Neural cell (in vitro differentiated cells): Measurements from ENCODE around the gene SUMF1. TPM values are rescaled to one million over a fixed set of nuclear protein-coding genes. Genes with fewer than 3 reads are reported as not detected.

ENCODE experiments used
- H2AFZ ChIP-seq: fragments of 200-600, 300-800 bp; sonication (generic), shearing (Covaris generic); 2 replicates; pipeline ENCODE4 v1.6.0; 2014; ENCODE audit warnings: low read depth, mild to moderate bottlenecking, antibody characterized with exemption, low read length, moderate library complexity
- H3F3A ChIP-seq: fragments of 200-600 bp; shearing (Covaris generic); 2 replicates; pipeline ENCODE4 v1.6.1; 2016; ENCODE audit warnings: mild to moderate bottlenecking, moderate library complexity, mixed read lengths, antibody characterized with exemption, low read length; ENCODE audit not compliant: insufficient read depth, poor library complexity, severe bottlenecking
- H3K27ac ChIP-seq: fragments of 200-600, 300-800 bp; sonication (generic), shearing (Covaris generic); 2 replicates; pipeline ENCODE4 v1.5.1; 2014; ENCODE audit warnings: mild to moderate bottlenecking, low read length, moderate library complexity
- H3K27me3 ChIP-seq: fragments of 300-800, 200-600 bp; sonication (generic), shearing (Covaris generic); 2 replicates; pipeline ENCODE4 v1.6.0; 2014; ENCODE audit warnings: mild to moderate bottlenecking, low read depth, low read length, moderate library complexity; ENCODE audit not compliant: insufficient read depth
- H3K36me3 ChIP-seq: fragments of 300-800, 200-600 bp; sonication (generic), shearing (Covaris generic); 2 replicates; pipeline ENCODE4 v1.5.1; 2014; ENCODE audit warnings: mild to moderate bottlenecking, antibody characterized with exemption, low read length, moderate library complexity; ENCODE audit not compliant: insufficient read depth
- H3K4me2 ChIP-seq: fragments of 300-800, 200-600 bp; sonication (generic), shearing (Covaris generic); 2 replicates; pipeline ENCODE4 v1.6.0; 2014; ENCODE audit warnings: mild to moderate bottlenecking, low read length
- H3K4me3 ChIP-seq: fragments of 300-800, 200-600 bp; sonication (generic), shearing (Covaris generic); 2 replicates; pipeline ENCODE4 v1.5.1; 2014; ENCODE audit warnings: mild to moderate bottlenecking, low read length, moderate library complexity
- H3K79me2 ChIP-seq: fragments of 200-600 bp; shearing (Covaris generic); replicated peaks from 2 replicates; pipeline ENCODE4 v1.6.0; 2014; ENCODE audit warnings: mild to moderate bottlenecking, low read length, moderate library complexity; ENCODE audit not compliant: insufficient read depth
- H3K9ac ChIP-seq: fragments of 300-800, 200-600 bp; sonication (generic), shearing (Covaris generic); 2 replicates; pipeline ENCODE4 v1.6.1; 2016; ENCODE audit warnings: mild to moderate bottlenecking, low read length, mixed read lengths
- H3K9me2 ChIP-seq: fragments of 200-600 bp; shearing (Covaris generic); 2 replicates; pipeline ENCODE4 v1.6.1; 2016; ENCODE audit warnings: mild to moderate bottlenecking, low read length, mixed read lengths; ENCODE audit not compliant: insufficient read depth
- H3K9me3 ChIP-seq: fragments of 200-600, 300-800 bp; sonication (generic), shearing (Covaris generic); 2 replicates; pipeline ENCODE4 v1.6.1; 2016; ENCODE audit warnings: mild to moderate bottlenecking, mixed run types, low read length, moderate library complexity, mixed read lengths
- H4K20me1 ChIP-seq: fragments of 200-600 bp; shearing (Covaris generic); 2 replicates; pipeline ENCODE4 v1.6.1; 2016; ENCODE audit warnings: mild to moderate bottlenecking, mixed run types; ENCODE audit not compliant: insufficient read depth
- EP300 ChIP-seq: fragments of 450-650 bp; conservative IDR thresholded peaks from 2 replicates; pipeline ENCODE4 v1.6.1; 2014; ENCODE audit warnings: antibody characterized with exemption, mild to moderate bottlenecking, moderate library complexity; ENCODE audit not compliant: poor library complexity, severe bottlenecking
- EZH2 ChIP-seq: fragments of 200-600, 300-800 bp; shearing (Covaris generic), sonication (generic); IDR thresholded peaks from 2 replicates; pipeline ENCODE4 v1.6.1; 2014; ENCODE audit warnings: antibody characterized with exemption, low read length, borderline replicate concordance, mild to moderate bottlenecking; ENCODE audit not compliant: insufficient read depth, poor library complexity, severe bottlenecking
- MXI1 ChIP-seq: fragments of 450-650 bp; conservative IDR thresholded peaks from 2 replicates; pipeline ENCODE4 v1.6.1; 2014; ENCODE audit warnings: antibody characterized with exemption, mild to moderate bottlenecking; ENCODE audit not compliant: poor library complexity, severe bottlenecking
- POLR2AphosphoS5 ChIP-seq: IDR thresholded peaks from 2 replicates; pipeline ENCODE4 v1.6.1; 2012
- RAD21 ChIP-seq: fragments of 450-650 bp; conservative IDR thresholded peaks from 2 replicates; pipeline ENCODE4 v1.6.1; 2014; ENCODE audit warnings: antibody characterized with exemption, mild to moderate bottlenecking, moderate library complexity
- SMC3 ChIP-seq: fragments of 450-650 bp; conservative IDR thresholded peaks from 2 replicates; pipeline ENCODE4 v1.6.1; 2014; ENCODE audit warnings: antibody characterized with exemption, mild to moderate bottlenecking, moderate library complexity; ENCODE audit not compliant: poor library complexity
- TAF1 ChIP-seq: IDR thresholded peaks from 2 replicates; pipeline ENCODE4 v1.6.1; 2012; ENCODE audit warnings: low read depth
- polyA plus RNA-seq: library from polyadenylated mRNA; depleted of rRNA; stranded (reverse); fragments of >200 nt; gene quantifications from 2 replicates; pipeline ENCODE4 v1.2.3, GENCODE V29; 2014
- TF ChIP-seq, protein P1 (sequence below): fragments of 450-650 bp; IDR thresholded peaks from 2 replicates; pipeline ENCODE4 v1.5.1; 2014; ENCODE audit warnings: antibody characterized with exemption, mild to moderate bottlenecking, moderate library complexity; ENCODE audit not compliant: poor library complexity, severe bottlenecking
- TF ChIP-seq, protein P2 (sequence below): IDR thresholded peaks from 2 replicates; pipeline ENCODE4 v1.6.1; 2012; ENCODE audit warnings: borderline replicate concordance

SUMF1 gene
- polyA plus RNA-seq, 1 donor from 2014 or later = 3.6 TPM

DNA sequence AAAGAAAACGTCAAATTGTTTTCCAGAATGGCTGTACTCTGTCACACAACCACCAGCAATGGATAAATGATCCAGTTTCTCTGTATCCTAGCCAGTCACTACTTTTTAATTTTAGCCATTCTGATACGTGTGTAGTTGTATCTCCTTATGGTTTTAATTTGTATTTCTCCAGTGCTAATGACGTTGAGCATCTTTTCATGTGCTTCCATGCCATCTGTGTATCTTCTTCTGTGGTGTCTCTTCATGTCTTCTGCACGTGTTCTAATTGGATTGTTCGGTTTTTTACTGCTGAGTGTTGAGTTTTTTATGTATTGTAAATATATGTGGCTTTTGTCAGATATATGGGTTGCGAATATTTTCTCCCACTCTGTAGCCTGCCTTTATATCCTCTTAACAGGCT, 81.9 kb downstream of the SUMF1 start:
- no peaks in the 10 kb centered on the region for H3K36me3 ChIP-seq
- no peaks in the 10 kb centered on the region for H4K20me1 ChIP-seq
- no peaks in the 10 kb centered on the region for H3K27me3 ChIP-seq
- H2AFZ ChIP-seq = no peak overlapping the region
- H3K9me3 ChIP-seq = no peaks in the 10 kb centered on the region
- H3K79me2 ChIP-seq = no peaks in the 10 kb centered on the region
- no peak for TF ChIP-seq RAD21
- no peak for TF ChIP-seq SMC3
- no peak for TF ChIP-seq EZH2
- TF ChIP-seq, protein P1, sequence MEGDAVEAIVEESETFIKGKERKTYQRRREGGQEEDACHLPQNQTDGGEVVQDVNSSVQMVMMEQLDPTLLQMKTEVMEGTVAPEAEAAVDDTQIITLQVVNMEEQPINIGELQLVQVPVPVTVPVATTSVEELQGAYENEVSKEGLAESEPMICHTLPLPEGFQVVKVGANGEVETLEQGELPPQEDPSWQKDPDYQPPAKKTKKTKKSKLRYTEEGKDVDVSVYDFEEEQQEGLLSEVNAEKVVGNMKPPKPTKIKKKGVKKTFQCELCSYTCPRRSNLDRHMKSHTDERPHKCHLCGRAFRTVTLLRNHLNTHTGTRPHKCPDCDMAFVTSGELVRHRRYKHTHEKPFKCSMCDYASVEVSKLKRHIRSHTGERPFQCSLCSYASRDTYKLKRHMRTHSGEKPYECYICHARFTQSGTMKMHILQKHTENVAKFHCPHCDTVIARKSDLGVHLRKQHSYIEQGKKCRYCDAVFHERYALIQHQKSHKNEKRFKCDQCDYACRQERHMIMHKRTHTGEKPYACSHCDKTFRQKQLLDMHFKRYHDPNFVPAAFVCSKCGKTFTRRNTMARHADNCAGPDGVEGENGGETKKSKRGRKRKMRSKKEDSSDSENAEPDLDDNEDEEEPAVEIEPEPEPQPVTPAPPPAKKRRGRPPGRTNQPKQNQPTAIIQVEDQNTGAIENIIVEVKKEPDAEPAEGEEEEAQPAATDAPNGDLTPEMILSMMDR = no peak
- TF ChIP-seq POLR2AphosphoS5 = no peak
- no peak for TF ChIP-seq EP300
- TF ChIP-seq MXI1 = no peak
- TF ChIP-seq, protein P2, sequence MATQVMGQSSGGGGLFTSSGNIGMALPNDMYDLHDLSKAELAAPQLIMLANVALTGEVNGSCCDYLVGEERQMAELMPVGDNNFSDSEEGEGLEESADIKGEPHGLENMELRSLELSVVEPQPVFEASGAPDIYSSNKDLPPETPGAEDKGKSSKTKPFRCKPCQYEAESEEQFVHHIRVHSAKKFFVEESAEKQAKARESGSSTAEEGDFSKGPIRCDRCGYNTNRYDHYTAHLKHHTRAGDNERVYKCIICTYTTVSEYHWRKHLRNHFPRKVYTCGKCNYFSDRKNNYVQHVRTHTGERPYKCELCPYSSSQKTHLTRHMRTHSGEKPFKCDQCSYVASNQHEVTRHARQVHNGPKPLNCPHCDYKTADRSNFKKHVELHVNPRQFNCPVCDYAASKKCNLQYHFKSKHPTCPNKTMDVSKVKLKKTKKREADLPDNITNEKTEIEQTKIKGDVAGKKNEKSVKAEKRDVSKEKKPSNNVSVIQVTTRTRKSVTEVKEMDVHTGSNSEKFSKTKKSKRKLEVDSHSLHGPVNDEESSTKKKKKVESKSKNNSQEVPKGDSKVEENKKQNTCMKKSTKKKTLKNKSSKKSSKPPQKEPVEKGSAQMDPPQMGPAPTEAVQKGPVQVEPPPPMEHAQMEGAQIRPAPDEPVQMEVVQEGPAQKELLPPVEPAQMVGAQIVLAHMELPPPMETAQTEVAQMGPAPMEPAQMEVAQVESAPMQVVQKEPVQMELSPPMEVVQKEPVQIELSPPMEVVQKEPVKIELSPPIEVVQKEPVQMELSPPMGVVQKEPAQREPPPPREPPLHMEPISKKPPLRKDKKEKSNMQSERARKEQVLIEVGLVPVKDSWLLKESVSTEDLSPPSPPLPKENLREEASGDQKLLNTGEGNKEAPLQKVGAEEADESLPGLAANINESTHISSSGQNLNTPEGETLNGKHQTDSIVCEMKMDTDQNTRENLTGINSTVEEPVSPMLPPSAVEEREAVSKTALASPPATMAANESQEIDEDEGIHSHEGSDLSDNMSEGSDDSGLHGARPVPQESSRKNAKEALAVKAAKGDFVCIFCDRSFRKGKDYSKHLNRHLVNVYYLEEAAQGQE = no peak
- TF ChIP-seq TAF1 = no peak
- H3F3A ChIP-seq = no peaks in the 10 kb centered on the region
- no peaks in the 10 kb centered on the region for H3K9me2 ChIP-seq
- no peak overlapping the region for H3K4me3 ChIP-seq
- H3K4me2 ChIP-seq = no peak overlapping the region
- no peak overlapping the region for H3K27ac ChIP-seq
- H3K9ac ChIP-seq = no peak overlapping the region

DNA sequence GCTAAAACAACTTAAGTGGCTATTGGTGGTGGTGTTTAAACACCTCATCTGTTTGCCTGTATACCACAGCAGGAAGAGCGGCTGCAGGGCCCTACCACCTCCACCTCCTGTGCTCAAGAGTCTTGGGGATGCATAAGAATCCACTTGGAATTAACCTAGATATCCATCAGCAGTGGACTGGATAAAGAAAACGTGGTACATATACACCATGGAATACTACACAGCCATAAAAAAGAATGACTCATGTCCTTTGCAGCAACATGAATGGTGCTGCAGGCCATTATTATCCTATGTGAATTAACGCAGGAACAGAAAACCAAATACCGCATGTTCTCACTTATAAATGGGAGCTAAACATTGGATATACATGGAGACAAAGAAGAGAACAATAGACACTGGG, 87.1 kb downstream of the SUMF1 start:
- no peaks in the 10 kb centered on the region for H3K36me3 ChIP-seq
- H3F3A ChIP-seq = no peaks in the 10 kb centered on the region
- no peaks in the 10 kb centered on the region for H3K79me2 ChIP-seq
- H3K27ac ChIP-seq = no peak overlapping the region
- no peaks in the 10 kb centered on the region for H4K20me1 ChIP-seq
- H3K9me3 ChIP-seq = no peaks in the 10 kb centered on the region
- TF ChIP-seq EP300 (no peak), TAF1 (no peak), MXI1 (no peak), EZH2 (no peak)
- TF ChIP-seq, protein P2 = no peak
- H3K9ac ChIP-seq = no peak overlapping the region
- no peaks in the 10 kb centered on the region for H3K27me3 ChIP-seq
- no peak overlapping the region for H3K4me2 ChIP-seq
- H3K4me3 ChIP-seq = no peak overlapping the region
- H2AFZ ChIP-seq = no peak overlapping the region
- H3K9me2 ChIP-seq = no peaks in the 10 kb centered on the region
